Activated T-cell treated with anti-CD3 and anti-CD28 coated beads for 48 hours (primary cell): Measurements from ENCODE around the gene RGS21.

ENCODE experiments used
- DNase-seq: peaks from one replicate; pipeline ENCODE4 v3.0.0-alpha.2; 2020; ENCODE audit warnings: low read depth

Gene RGS21

DNA sequence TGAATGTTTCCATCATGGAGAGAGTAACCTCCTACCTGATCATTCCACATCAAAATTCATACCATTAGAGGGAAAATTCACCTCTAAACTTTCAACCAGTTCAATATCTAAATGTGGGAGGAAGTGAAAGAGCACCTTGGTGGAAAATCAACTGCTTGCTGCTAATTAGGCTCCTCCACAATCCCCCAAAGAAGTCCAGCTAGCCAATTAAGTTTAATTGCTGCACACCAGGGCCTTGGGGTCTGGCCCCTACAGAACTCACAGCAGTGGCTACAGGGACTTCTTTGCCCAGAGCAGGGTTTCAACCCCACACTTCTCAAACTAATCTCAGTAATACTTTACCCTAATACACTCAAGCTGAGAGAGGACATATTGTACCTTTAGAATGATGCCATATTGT lies 62.1 kb downstream of the RGS21 start:
- no peak for DNase-seq

DNA sequence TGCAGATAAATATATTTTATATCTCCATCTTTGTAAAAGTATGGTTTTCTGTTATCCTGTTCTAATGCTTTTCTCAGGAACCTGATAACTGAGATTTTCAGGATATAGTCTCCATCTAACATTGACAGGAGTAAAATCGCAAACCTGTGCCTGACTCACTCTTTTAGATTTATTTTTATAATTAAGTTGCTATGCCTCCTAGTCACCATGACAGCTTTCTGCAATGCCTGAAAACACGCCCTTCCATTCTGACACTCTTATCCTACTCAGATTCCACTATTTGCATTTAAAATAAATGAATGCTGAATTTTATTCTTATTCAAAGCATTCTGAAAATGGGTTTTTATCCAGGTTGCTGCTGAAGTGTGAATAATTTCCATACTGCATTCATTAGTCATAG lies 62.8 kb downstream of the RGS21 start:
- DNase-seq: no peak

DNA sequence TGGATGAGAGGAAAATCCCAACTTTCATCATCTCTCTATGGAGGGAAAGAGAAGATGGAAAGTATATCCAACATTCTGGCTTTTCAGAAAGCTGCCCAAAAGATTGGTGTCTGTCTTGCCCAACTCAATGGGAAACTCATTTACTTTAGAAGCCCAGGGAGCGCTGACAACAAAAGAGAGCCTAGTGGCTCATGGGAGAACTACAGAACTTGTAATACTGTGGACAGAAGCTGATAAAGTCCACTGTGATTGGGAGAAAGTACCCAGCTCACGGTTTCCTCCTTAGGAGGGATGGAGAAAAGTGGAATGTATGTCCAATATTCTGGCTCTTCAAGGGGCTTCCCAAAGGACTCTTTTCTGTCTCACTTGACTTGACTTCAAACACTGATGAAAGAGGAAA lies 66.0 kb downstream of the RGS21 start:
- no peak for DNase-seq

DNA sequence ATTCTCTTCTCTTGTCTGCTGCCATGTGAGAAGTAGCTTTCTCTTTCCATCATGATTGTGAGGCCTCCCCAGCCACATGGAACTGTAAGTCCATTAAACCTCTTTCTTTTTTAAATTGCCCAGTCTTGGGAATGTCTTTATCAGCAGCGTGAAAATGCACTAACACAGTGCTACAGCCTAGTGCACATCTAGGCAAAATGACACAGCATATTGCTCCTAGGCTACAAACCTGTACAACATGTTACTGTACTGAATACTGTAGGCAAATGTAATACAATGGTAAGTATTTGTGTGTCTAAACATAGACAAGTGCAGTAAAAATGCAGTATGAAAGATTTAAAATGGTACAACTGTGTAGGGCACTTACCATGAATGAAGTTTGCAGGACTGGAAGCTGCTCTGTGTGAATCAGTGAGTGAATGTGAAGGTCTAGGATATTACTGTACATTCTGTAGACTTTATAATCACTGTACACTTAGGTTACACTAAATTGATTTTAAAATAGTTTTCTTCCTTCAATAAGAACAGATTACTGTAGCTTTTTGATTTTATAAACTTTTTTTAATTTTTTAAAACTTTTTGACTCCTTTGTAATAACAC lies 69.4 kb downstream of the RGS21 start:
- no peak for DNase-seq

DNA sequence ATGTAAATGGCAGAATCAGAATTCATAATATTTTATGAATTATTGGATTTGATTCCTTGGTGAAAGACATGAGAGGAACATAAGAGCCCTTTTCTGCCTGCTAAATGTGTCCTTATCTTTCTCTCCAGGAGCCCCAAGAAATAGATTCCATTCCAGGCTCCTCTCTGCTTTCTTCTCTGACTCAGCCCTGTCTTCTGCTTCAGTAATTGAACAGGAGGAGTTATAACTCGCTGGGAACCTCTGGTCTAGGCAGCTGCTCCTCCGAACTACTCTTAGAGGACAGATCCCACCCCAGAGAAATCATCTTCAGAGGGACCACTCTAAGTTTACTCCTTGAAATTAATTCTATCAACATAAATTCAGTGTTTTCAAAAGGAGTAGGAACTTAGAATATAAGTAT lies 78.4 kb downstream of the RGS21 start:
- DNase-seq: no peak

DNA sequence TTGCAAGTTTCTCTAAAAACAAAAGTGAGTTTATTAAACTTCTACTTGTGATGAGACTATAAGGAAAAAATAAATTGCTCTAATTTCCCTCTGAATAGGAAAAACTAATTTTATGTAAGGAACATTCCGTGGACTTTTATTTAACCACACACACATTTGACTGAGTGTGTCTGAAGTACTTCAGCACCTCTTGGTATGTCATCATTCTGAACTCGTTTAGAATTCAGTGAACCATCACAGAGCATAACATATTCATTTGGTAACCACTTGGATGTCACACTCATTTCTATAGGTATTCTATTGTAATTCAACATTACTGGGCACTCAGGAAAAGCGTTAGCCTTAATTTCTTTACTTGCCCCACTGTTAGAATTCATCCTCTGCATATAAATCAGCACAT lies 79.1 kb downstream of the RGS21 start:
- DNase-seq: no peak

DNA sequence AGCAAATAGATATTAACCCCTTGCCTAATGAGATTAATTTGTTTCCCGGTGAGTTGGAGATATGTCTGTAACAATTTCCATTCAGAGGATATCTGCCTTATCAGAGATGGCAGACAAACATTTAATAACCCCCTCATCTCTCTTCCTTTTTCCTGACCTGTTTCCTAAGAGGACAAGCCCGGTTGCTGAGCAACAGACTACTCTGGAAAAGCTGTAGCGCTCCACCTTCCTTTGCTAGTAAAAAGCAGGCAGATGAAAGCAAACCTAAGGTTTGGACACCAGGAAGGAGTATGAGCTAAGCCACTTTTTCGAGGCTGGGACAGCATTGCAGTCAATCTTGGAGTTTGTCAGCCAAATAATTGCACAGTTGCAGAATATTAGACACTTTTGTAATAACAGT lies 82.4 kb downstream of the RGS21 start:
- DNase-seq: no peak

DNA sequence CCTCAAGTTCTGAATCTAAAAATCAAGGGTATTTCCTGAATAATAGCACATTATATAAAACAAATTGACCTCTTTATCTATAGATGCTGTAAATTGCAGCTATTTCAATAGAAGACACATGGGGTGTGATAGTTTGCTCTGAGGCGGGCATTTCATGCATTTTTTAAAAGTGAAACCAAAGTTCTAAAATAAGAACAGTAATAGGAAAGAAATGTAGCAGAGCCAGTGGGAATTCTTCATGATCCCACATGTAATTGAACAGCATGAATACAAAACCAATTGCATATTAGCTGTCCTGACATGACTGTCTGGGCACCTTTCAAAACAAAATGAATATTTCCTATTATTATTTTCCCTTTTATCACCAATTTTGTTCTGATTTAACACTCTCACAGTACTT lies 85.0 kb downstream of the RGS21 start:
- no peak for DNase-seq

DNA sequence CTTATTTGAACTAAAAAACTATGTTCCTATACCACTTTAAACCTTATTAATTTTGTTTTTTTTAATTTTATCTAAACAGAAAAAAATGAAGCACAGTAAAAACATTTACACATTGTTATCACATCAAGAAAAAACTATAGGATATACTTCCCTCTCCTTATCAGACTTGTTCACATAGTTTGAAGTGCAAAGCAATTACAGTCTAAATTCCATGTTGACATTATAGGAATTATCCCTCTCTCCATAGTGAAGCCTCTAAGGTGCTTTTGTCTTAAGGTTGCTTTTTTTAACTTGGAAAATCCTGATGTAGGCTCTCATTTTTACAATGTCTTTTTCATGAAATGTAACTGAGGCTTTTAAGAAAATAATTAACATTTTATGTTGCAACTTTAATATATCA lies 85.8 kb downstream of the RGS21 start:
- DNase-seq: no peak

DNA sequence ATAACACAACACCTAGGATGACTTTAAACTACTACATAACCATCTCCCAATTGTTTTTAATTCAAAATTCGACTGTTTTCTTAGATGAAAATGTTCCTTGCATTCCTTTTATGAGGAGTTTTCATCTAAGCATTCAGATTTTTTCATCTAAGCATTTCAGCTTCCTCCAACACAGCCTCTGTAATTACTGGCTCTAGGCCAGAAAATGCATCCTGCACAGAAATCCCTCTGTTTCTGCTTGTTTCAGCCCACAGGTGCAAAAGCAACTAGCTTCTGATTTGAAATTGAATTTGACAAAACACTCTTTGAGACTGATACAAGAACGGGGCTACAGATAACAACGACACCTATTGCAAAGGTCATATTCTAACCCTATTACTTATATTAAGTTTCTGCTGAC lies 90.4 kb downstream of the RGS21 start:
- no peak for DNase-seq
